Forelimb muscle (tissue), 1 donor: ENCODE results near the gene TRMT1. TPM values are rescaled to one million over a fixed set of nuclear protein-coding genes. Genes with fewer than 3 reads are reported as not detected.

Experiments
- DNase-seq: peaks from one replicate; pipeline ENCODE4 v3.0.0-alpha.2; 2013; ENCODE audit warnings: low read depth
- polyA plus RNA-seq: library from polyadenylated mRNA; unstranded; fragments of 120-200 nt; gene quantifications from one replicate; pipeline ENCODE4 v1.2.1, GENCODE V29; 2013; ENCODE audit not compliant: insufficient read length

The TRMT1 gene
- polyA plus RNA-seq, 1 donor: 24.1 TPM

DNA sequence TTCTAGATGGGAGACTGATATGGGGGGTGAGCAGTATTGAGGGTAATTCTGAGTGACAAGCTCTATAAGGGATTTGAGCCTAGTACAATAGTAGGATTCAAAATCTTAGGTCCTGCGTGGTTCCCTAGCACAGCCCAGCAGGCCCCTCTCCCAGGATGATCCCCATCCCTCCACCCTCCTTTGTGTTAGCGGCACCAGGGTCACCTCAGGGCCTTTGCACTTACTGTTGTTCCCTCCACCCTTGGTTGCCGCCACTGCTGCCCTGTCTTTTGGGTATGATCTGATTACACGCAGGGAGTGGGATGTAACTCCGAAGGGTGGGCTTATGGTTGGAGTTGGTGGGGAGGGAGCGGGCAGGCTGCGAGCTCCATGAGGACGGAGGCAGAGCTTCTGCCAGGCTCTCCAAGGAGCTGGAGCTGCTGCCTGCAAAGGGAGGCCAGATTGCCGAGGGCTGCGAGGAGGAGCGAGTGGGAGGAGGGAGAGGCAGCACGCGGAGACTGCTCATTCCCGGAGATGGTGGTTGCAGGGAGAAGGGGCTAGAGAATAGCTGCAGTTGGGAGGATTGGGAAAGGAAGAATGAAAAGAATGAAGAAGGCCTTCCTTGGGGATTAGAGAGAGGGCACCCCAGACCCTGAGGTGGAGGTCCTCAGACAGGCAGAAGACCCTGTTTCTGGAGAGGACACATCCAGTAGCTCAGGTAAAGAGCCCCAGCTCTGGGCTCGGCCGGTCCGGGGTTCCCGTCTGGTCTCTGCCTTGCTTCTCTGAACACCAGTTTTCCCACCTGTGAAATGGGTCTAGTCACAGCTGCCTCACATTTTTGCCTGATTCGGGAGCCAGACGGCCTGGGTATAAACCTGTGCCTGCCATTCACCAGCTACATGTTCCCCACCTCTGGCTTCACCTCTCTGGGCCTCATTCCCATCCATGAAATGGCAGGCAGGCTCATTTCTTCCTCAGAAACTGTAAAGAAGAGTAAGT is 6.7 kb upstream of the TRMT1 start:
- DNase-seq: no peak

GRCh38 chr19:13122275-13122878 is 5.8 kb upstream of the TRMT1 start:
- no peak for DNase-seq

- DNase-seq: no peak
Observed at GRCh38 chr19:13121551-13122274, 5.2 kb upstream of the TRMT1 start.

DNA sequence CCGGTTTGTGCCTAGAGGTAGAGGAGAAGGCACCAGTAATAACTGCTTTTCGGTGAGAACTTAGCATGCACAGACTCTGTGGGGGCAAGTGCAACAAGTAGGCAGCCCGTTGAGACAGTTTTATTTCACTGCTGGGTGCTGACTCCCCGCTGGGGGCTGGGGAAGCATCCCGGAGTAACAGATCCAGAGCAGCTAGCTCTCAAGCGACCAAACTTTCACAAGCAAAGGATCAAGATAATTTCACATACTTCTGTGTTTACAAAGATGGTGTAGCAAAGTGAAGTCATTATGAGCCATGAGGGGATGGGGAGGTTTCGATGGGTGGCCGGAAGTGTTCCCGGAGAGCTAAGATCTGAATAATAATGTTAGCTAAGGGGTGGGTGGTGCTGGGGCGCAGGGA is 4.3 kb upstream of the TRMT1 start:
- no peak for DNase-seq

DNA sequence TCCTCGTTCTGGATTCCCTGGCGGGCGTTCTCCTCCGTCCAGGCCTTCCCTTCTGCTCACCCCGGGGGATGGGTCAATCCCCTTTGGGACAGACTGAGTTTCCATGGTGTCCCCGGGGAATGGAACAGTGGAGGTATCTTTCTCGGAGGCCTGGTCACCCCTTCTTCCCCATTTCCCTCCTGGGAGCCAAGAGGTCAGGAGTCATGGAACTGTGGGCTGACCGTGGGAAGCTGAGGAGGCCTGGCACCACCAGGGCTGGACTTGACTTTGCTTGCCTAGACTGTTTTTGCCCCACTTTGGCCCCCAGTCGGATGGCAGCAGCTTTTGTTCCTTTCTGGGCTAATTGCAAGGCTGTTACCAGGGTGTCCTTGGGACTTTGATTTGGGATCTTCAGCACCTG is 3.5 kb upstream of the TRMT1 start:
- DNase-seq: no peak

DNA sequence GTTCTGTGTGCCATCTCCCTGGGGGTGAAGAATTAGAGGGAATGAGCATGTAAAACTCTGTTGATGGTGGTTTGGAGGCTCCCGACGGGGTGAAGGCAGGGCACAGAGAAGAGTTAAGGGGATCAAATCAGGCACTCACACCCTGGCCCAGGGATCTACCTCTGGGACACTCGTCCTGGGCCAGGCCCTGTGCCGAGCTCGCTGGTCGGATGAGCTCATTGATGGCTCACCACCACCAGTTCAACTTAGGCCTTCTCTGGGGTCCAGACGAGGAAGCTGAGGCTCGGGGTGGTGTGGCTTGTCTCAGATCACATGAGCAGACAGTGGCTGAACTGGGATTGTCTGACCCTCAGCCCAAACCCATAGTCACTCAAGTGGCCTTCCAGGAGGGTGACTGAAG is 3.1 kb upstream of the TRMT1 start:
- DNase-seq: no peak

DNA sequence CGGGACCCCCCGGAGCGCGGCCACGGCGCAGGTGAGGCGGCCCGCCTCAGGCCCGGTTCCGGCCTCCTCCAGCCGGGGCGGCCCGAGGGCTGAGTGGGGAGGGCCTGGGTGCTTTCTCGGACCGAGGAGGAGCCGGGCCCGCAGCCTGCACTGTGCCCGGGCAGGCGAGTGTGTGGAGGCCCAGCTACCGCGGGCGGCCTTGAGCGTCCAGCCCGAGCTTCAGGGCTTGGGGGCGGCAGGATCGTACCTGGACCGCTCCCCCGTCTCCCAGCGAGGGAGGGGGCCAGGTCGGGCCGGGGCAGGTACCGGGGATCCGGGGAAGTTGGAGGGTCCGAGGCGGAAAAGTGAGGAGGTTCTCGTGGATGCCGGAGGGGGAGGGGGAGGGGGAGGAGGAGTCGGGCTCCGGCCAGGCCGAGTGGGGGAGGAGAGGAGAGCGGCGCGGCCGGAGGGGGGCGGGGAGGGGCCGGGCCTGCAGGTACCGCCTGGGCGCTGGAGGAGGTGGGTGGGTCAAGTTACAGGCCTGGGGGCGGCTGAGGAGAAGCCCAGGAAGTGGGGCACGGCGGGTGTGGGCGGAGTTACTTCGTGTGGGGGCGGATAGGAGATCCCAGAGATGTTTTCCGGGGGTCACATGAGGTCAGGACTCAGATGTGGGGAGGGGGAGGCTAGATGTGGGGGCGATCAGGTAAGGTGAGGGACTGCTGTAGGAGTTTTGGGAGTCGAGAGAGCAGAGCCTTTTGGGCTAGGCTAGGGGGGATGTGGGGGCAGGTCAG is 2.1 kb upstream of the TRMT1 start:
- DNase-seq: no peak

DNA sequence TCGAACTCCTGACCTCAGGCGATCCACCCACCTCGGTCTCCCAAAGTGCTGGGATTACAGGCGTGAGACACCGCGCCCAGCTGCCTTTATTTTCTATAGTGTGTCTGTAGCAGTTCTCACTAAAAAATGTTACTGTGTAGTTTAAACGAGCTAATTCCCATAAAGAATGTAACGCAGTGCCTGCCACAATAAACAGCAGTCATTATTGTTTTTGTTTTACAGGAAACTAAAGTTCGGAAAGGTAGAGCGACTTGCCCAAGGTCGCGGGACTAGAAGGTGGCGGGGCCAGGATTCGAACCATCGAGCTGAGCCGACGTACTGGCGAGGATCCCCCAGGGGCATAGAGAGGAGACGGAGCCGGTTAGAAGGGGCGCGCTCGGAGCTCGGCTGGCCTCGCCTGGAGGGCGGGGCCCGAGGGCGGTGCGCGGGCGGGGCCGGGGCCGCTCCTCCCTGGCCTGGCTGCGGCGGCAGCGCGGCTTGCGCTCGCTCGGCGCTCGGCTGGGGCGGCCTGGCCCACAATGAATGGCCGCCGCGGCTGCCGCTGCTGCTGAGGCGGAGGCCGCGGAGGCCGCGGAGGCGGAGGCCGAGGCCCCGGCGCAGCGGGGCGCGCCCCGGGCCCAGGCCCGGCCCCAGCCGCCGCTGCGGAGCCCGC is 1.4 kb upstream of the TRMT1 start, which contains the start of gene NACC1:
Gene NACC1 (plus strand): TSS at position 493 of the 652 bp plus-strand sequence. CDS start 16,944 bp downstream, outside the sequence.
- DNase-seq: peak; percentile 60

DNA sequence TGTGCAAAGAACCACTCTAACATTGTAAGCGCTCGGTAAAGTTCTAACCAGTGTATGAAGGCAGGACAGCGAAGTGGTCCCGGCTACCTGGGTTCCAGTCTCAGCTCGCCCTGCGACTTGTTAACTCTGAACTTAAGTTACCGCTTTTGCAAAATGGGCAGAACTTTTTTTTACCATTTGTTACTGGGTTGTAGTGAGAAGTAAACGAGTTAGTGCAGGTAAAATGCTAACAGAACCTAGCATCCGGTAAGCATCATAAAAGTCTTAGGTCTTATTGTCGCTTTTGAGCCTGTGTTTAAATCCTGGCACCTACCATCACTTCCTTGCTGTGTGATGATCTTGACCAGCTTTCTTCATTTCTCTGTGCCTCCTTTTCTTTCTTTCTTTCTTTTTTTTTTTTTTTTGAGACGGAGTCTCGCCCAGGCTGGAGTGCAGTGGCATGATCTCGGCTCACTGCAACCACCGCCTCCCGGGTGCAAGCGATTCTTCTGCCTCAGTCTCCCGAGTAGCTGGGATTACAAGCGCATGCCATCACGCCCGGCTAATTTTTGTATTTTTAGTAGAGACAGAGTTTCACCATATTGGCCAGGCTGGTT is 734 bp upstream of the TRMT1 start:
- DNase-seq: no peak

GRCh38 chr19:13115936-13116281 is 631 bp downstream of the TRMT1 start:
- no peak for DNase-seq

DNA sequence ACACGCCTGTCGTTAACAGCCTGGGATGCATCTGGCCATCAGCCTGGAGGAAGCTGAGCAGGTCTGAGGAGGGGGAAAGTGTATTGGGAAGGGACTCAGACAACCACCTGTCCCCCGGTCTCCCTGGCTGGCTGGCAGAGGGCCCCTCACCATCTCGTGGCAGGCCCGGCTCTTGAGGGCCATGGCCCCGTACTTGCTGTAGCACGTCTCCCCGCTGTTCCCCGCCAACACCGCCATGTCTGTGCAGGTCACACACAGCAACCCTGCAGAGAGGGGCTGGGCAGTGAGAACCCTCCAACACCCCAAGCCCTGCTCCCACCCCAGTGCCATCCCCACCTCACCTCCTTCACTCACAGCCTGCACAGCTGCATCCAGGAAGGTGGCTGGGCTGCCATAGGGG is 4.0 kb downstream of the TRMT1 start:
- no peak for DNase-seq

DNA sequence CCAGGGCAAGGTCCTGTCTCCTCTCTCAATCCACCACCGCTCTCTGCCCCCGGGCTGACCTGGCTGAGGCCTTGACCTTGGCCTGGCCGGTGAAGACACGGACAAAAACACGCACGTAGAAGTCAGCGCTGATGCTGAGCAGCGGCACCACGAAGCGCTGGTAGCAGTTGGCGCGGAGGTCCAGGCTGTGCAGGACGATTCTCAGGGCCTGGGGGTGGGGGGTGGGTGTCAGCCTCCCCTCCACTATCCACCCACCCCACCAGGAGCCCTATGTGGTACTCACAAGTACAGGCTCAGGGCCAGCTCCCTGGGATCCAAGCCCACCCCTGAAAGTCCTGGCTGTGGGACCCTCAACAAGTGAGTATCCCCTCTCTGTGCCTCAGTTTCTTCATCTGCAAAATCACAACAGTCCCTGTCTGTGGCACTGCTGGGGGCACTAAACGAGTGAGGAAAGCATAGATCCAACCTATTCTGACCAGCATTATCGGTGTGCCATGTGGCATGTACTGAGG is 6.4 kb downstream of the TRMT1 start:
- no peak for DNase-seq

DNA sequence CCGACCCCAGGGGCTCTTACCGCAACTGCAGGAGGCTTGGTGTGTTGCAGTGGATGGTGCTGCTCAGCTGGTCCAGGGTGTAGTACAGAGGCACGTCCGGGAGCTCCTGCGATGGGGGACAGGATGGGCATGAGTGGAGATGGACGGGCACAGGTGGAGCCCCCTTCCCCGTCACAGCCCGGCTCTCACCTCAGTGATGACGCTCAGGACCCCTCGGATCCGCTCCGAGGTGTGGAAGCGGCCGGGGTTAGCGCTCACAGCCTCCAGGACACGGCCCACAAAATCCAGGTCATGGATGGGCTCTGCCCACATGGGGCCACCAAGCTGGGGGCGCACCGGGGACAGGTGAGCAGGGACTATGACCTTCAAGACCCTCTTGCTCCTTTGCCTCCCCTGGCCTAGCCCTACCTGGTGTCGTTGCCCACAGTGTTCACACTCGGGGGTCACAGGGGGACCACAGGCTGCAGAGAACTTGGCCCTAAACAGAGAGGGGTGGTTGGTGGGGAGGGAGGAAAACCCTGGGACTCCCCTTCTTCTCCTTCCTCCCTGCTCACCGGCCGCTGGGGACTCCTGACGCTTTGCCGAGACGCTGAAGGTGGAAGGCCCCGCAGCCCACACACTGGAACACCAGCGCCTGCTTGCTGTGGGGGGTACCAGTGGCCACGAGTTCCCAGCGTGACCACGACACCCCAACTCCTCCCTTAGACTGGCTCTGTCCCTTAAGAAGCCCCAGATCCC is 7.0 kb downstream of the TRMT1 start:
- no peak for DNase-seq

- no peak for DNase-seq
Observed at GRCh38 chr19:13104848-13105711, 11.5 kb downstream of the TRMT1 start.

DNA sequence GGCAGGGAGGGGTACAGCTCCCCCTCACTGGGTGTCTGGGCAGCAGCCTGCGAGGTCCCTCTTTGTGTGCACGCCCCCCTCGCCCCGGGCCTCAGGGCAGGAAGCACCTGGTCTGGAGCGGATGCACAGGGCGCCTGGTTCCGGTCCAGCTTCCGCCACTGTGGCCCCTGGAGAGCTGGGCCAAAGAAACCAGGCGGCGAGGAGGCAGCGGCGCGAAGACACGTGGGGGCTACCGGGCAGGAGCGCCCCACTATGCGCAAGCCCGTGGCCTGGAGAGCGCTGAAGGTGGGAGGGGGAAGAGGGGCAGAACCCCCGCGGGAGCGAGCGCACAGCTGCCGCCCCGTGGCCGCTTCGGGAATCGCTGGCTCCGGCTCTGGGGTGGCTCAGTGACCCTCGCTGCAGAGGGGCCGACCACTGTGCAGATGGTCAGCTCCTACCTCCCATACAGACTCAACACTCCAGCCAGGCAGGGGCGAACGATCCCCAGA is 12.1 kb downstream of the TRMT1 start:
- no peak for DNase-seq

GRCh38 chr19:13103581-13104359 is 12.8 kb downstream of the TRMT1 start:
- DNase-seq: no peak

GRCh38 chr19:13102666-13103580 is 13.6 kb downstream of the TRMT1 start, which contains the start of gene LYL1:
TSS of gene LYL1 (minus strand) at chr19:13102858. CDS start at chr19:13101171, 1,687 bp downstream.
- no peak for DNase-seq
